DOHH2 (cell line): ENCODE measurements around the gene SLC1A5.

Experiments
- CTCF ChIP-seq: fragments of 200-600 bp; sonication (generic); IDR thresholded peaks from one replicate; pipeline ENCODE4 v1.5.1; 2014; ENCODE audit warnings: antibody characterized with exemption, mild to moderate bottlenecking, low read depth, low read length; ENCODE audit not compliant: poor library complexity, severe bottlenecking
- EZH2phosphoT487 ChIP-seq: fragments of 200-600 bp; sonication (generic); IDR thresholded peaks from 2 replicates; pipeline ENCODE4 v1.6.1; 2017; ENCODE audit warnings: borderline replicate concordance, mild to moderate bottlenecking, antibody characterized with exemption, low read length, moderate library complexity, mixed read lengths

DNA sequence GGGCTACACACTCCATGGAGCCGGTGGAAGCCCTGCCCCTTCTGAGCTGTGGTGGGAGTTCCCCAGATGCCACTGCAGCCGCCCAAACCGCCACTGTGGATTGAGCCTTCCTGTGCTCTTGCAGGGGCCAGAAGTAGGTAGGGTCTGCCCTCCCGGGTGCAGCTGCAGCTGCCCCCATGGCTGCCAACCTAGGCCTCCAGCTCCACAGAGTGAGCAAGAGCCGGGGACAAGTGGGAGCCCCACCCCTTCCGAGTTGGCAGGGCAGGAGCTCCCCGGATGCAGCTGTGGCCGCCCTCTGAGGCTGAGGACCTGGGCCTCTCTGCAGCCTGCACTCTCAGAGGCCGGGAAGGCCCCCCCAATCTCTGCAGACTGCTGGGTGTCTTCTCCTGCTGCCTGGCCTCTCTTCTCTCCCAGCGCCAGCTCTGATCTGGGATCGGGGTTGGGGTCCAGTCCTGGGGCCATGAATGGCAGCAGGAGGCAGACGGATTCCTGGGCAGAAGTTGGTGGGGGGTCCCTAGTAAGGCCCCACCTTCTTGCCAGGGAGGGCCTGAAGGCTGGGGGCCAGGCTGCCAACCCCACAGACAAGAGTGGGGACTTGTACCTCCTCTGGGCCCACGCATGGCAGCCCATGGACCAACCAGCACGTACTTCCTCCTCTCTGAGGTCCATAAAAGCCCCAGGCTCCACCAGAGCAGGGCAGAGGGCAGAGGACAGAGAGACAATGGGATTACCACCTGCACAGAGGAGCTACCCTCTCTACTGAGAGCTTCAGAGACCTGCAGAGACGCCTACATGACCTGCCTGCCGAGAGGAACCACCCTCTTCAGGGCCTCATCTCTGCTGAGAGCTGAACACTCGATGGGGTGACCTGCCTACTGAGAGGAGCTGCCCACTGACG lies 33.4 kb upstream of the SLC1A5 start:
- TF ChIP-seq CTCF (no peak), EZH2phosphoT487 (no peak)
